B cell (primary cell): ENCODE measurements around the gene UGT1A9. TPM values are rescaled to one million over a fixed set of nuclear protein-coding genes. Genes with fewer than 3 reads are reported as not detected.

ENCODE experiments used
- ATAC-seq: fragments of 200-7000 bp; cut with Tn5 transposase; one replicate; pipeline ENCODE4 v1.10.0; 2021; ENCODE audit warnings: low read depth, mild to moderate bottlenecking, moderate number of reproducible peaks, moderate library complexity
- CTCF ChIA-PET: fragments of 350-600 bp; sonication (Branson Sonifier 250); formaldehyde crosslinking; loops from one replicate; lab custom pipeline; 2021; ENCODE audit warnings: antibody characterized with exemption, inconsistent platforms; lab: Charles Lee
- POLR2A ChIA-PET: fragments of 350-600 bp; sonication (Branson Sonifier 250); formaldehyde crosslinking; loops from one replicate; lab custom pipeline; 2021; ENCODE audit warnings: antibody characterized with exemption; lab: Charles Lee
- DNase-seq: peaks from one replicate; pipeline ENCODE4 v3.0.0; 2013
- H2AFZ ChIP-seq: 2 replicates; pipeline ENCODE4 v1.6.1; 2012; ENCODE audit warnings: mild to moderate bottlenecking, low read depth, low read length; ENCODE audit not compliant: insufficient read depth, poor library complexity, severe bottlenecking
- H3K27ac ChIP-seq, 2 donors: 1 replicate in 1 of 2; 2 replicates in 1 of 2; pipeline ENCODE4 v1.5.1; 2012 to 2013; ENCODE audit warnings: low read length in 2 of 2, mild to moderate bottlenecking in 2 of 2, moderate library complexity in 1 of 2
- H3K27me3 ChIP-seq, 4 experiments: fragments of 200-600 bp in 1 of 4; sonication (generic) in 1 of 4; replicated peaks in 1 of 4; 1 replicate in 2 of 4; 2 replicates in 2 of 4; pipeline versions ENCODE4 v1.6.1 to v1.7.0; 2013 to 2016; ENCODE audit warnings: low read length in 3 of 4, mild to moderate bottlenecking in 2 of 4, mixed read lengths in 1 of 4, moderate library complexity in 1 of 4; ENCODE audit not compliant: insufficient read depth in 4 of 4, control insufficient read depth in 3 of 4; ENCODE audit errors: control extremely low read depth in 1 of 4
- H3K36me3 ChIP-seq, 2 experiments: replicated peaks in 1 of 2; 1 replicate in 1 of 2; 2 replicates in 1 of 2; pipeline versions ENCODE4 v1.6.1 to v1.7.1; 2013; ENCODE audit warnings: low read length in 1 of 2; ENCODE audit not compliant: insufficient read depth in 2 of 2, control insufficient read depth in 1 of 2; ENCODE audit errors: control extremely low read depth in 1 of 2, extremely low read depth in 1 of 2
- H3K4me1 ChIP-seq, 2 donors: fragments of 200-600 bp in 1 of 2; sonication (generic) in 1 of 2; 1 replicate in 1 of 2; 2 replicates in 1 of 2; pipeline versions ENCODE4 v1.5.1 to v1.6.1; 2013 to 2017; ENCODE audit warnings: low read length in 2 of 2; ENCODE audit not compliant: control insufficient read depth in 2 of 2, insufficient read depth in 2 of 2
- H3K4me2 ChIP-seq: replicated peaks from 2 replicates; pipeline ENCODE3; 2012; ENCODE audit warnings: mild to moderate bottlenecking, low read depth, low read length; ENCODE audit not compliant: poor library complexity, severe bottlenecking
- H3K4me3 ChIP-seq, 5 experiments: fragments of 200-600 bp in 1 of 5; sonication (generic) in 1 of 5; 1 replicate in 3 of 5; 2 replicates in 2 of 5; pipeline versions ENCODE4 v1.5.1 to v1.7.0; 2011 to 2016; ENCODE audit warnings: low read length in 4 of 5, mild to moderate bottlenecking in 4 of 5, low read depth in 2 of 5, control low read depth in 1 of 5, moderate library complexity in 1 of 5; ENCODE audit not compliant: insufficient read depth in 1 of 5; ENCODE audit errors: control extremely low read depth in 1 of 5, extremely low read depth in 1 of 5
- H3K79me2 ChIP-seq: fragments of 200-600 bp; sonication (generic); one replicate; pipeline ENCODE4 v1.6.0; 2016; ENCODE audit warnings: low read length; ENCODE audit not compliant: control insufficient read depth, insufficient read depth
- H3K9ac ChIP-seq: fragments of 200-600 bp; sonication (generic); 2 replicates; pipeline ENCODE4 v1.6.1; 2017; ENCODE audit warnings: mild to moderate bottlenecking, low read length, moderate library complexity
- H3K9me3 ChIP-seq, 3 donors: one replicate each; pipeline versions ENCODE4 v1.6.1 to v1.7.1; 2013; ENCODE audit warnings: low read length in 2 of 3; ENCODE audit not compliant: control insufficient read depth in 2 of 3, insufficient read depth in 1 of 3; ENCODE audit errors: control extremely low read depth in 1 of 3
- H4K20me1 ChIP-seq: 2 replicates; pipeline ENCODE4 v1.6.0; 2012; ENCODE audit warnings: mild to moderate bottlenecking, low read length; ENCODE audit not compliant: insufficient read depth, control insufficient read depth, poor library complexity, severe bottlenecking
- H3K27ac Mint-ChIP-seq: one replicate; pipeline ENCODE4 v1.8.0; 2021; ENCODE audit warnings: mixed read lengths
- H3K27me3 Mint-ChIP-seq: one replicate; pipeline ENCODE4 v1.8.0; 2021; ENCODE audit warnings: mixed read lengths
- H3K4me1 Mint-ChIP-seq: one replicate; pipeline ENCODE4 v1.8.0; 2021; ENCODE audit warnings: mixed read lengths
- H3K4me3 Mint-ChIP-seq: one replicate; pipeline ENCODE4 v1.8.0; 2021; ENCODE audit warnings: mixed read lengths
- H3K9me3 Mint-ChIP-seq: one replicate; pipeline ENCODE4 v1.8.0; 2022; ENCODE audit warnings: mixed read lengths; ENCODE audit not compliant: insufficient read depth
- EZH2 ChIP-seq: IDR thresholded peaks from 2 replicates; pipeline ENCODE4 v1.6.1; 2012; ENCODE audit warnings: borderline replicate concordance, low read depth, mild to moderate bottlenecking, moderate library complexity, low read length; ENCODE audit not compliant: insufficient read depth, poor library complexity, severe bottlenecking
- WGBS: methylation state at CpG from one replicate; pipeline ENCODE4 v1.1.5; 2013; ENCODE audit warnings: missing lambda C conversion rate; ENCODE audit not compliant: insufficient coverage; 5-methylcytosine and 5-hydroxymethylcytosine counted together
- intact Hi-C: fragments of 100-400 bp; cut with micrococcal nuclease; formaldehyde crosslinking; loops from one replicate; pipeline ENCODE4 v1.10.0; 2022
- polyA minus RNA-seq: library from RNA; depleted of rRNA, polyadenylated mRNA; stranded (reverse); fragments of >200 nt; gene quantifications from 2 replicates; pipeline ENCODE4 v1.2.3, GENCODE V29; 2012
- polyA plus RNA-seq: library from polyadenylated mRNA; depleted of rRNA; stranded (reverse); fragments of >200 nt; gene quantifications from 2 replicates; pipeline ENCODE4 v1.2.3, GENCODE V29; 2012
- total RNA-seq, 2 donors: library from RNA; stranded (reverse); fragments of 120-200 nt in 1 of 2; gene quantifications; 1 replicate in 1 of 2; 2 replicates in 1 of 2; pipeline versions ENCODE4 v1.2.3 to v1.2.4, GENCODE V29; 2013 to 2022
- TF ChIP-seq, protein P1 (sequence below): fragments of 200-600 bp; IDR thresholded peaks from one replicate; pipeline ENCODE4 v1.8.0; 2022; ENCODE audit warnings: antibody characterized with exemption, mild to moderate bottlenecking

The UGT1A9 gene
- total RNA-seq: not detected in 2 replicates
- not detected for total RNA-seq (2013)
- polyA plus RNA-seq: not detected in 2 replicates
- not detected in 2 replicates for polyA minus RNA-seq

DNA sequence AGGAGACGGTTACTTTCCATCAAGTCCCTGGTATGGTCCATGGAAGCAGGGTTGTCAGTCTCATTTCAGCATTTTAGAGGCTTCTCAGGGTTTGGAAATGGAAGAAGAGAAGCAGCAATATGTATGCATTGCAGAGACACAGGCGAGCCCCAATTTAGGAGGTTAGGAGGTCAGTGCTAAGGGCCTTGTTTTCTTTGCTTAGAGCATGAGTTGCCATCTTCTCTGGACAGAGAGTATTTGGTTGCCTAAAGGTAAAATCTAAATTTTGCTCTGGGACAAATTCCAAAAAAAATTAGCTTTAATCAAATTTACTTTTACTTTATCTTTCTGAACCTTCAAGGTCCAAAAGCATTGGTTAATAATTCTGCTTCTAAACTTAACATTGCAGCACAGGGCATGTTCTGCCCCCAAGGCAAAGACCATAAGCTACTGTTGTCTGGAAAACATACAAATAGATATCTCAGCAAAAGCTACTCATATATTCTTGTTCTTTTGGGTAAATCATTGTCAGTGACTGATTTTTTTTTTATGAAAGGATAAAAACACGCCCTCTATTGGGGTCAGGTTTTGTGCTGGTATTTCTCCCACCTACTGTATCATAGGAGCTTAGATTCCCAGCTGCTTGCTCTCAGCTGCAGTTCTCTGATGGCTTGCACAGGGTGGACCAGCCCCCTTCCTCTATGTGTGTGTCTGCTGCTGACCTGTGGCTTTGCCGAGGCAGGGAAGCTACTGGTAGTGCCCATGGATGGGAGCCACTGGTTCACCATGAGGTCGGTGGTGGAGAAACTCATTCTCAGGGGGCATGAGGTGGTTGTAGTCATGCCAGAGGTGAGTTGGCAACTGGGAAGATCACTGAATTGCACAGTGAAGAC is at the start of gene UGT1A9:
UGT1A9 (plus strand) TSS at position 609 of the 872 bp plus-strand sequence; CDS start at position 646, 37 bp downstream.
- Histone ChIP-seq H3K9ac (no peak within 1 kb of the TSS), H2AFZ (no peak within 1 kb of the TSS), H4K20me1 (no peaks in the 10 kb centered on the region), H3K9me3 (no peaks in the 10 kb centered on the region), H3K4me1 (no peaks in the 10 kb centered on the region), H3K4me3 (no peak within 1 kb of the TSS), H3K4me2 (no peak within 1 kb of the TSS), H3K36me3 (no peaks in the 10 kb centered on the region), H3K27ac (no peak within 1 kb of the TSS), H3K27me3 (peaks cover 0 to 3% (median 0%) of the 10 kb centered on the region in 4 experiments), H3K79me2 (no peaks in the 10 kb centered on the region)
- no peak for TF ChIP-seq EZH2
- TF ChIP-seq, protein P1, sequence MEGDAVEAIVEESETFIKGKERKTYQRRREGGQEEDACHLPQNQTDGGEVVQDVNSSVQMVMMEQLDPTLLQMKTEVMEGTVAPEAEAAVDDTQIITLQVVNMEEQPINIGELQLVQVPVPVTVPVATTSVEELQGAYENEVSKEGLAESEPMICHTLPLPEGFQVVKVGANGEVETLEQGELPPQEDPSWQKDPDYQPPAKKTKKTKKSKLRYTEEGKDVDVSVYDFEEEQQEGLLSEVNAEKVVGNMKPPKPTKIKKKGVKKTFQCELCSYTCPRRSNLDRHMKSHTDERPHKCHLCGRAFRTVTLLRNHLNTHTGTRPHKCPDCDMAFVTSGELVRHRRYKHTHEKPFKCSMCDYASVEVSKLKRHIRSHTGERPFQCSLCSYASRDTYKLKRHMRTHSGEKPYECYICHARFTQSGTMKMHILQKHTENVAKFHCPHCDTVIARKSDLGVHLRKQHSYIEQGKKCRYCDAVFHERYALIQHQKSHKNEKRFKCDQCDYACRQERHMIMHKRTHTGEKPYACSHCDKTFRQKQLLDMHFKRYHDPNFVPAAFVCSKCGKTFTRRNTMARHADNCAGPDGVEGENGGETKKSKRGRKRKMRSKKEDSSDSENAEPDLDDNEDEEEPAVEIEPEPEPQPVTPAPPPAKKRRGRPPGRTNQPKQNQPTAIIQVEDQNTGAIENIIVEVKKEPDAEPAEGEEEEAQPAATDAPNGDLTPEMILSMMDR: no peak
- Mint-ChIP-seq H3K27me3 (peaks cover 23% of the 10 kb centered on the region), H3K9me3 (no peaks in the 10 kb centered on the region), H3K4me3 (no peak within 1 kb of the TSS), H3K4me1 (no peaks in the 10 kb centered on the region), H3K27ac (no peak within 1 kb of the TSS)
- ATAC-seq: no peak
- 90% methylated on average over 3 of the region's 5 CpGs for WGBS
- ChIA-PET CTCF (no interaction called here), POLR2A (no interaction called here)
- DNase-seq: no peak
- intact Hi-C loops: no loop called here
